Fibroblast of villous mesenchyme (primary cell): ENCODE results near the gene ADRA1B. TPM values are rescaled to one million over a fixed set of nuclear protein-coding genes. Genes with fewer than 3 reads are reported as not detected.

ENCODE experiments used
- DNase-seq: peaks from one replicate; pipeline ENCODE4 v3.0.0-alpha.2; 2010; ENCODE audit warnings: low read depth
- H3K4me3 ChIP-seq: 2 replicates; pipeline ENCODE4 v1.5.1; 2011; ENCODE audit warnings: low read depth, mild to moderate bottlenecking, low read length
- total RNA-seq: library from RNA; depleted of rRNA; stranded (reverse); fragments of >200 nt; gene quantifications from 2 replicates; pipeline ENCODE4 v1.2.3, GENCODE V29; 2012
- TF ChIP-seq, protein P1 (sequence below): IDR thresholded peaks from 2 replicates; pipeline ENCODE4 v1.5.1; 2012; ENCODE audit warnings: low read depth, mild to moderate bottlenecking, low read length; ENCODE audit not compliant: insufficient read depth

The ADRA1B gene
- under 0.01 and 0.43 TPM in 2 replicates for total RNA-seq

DNA sequence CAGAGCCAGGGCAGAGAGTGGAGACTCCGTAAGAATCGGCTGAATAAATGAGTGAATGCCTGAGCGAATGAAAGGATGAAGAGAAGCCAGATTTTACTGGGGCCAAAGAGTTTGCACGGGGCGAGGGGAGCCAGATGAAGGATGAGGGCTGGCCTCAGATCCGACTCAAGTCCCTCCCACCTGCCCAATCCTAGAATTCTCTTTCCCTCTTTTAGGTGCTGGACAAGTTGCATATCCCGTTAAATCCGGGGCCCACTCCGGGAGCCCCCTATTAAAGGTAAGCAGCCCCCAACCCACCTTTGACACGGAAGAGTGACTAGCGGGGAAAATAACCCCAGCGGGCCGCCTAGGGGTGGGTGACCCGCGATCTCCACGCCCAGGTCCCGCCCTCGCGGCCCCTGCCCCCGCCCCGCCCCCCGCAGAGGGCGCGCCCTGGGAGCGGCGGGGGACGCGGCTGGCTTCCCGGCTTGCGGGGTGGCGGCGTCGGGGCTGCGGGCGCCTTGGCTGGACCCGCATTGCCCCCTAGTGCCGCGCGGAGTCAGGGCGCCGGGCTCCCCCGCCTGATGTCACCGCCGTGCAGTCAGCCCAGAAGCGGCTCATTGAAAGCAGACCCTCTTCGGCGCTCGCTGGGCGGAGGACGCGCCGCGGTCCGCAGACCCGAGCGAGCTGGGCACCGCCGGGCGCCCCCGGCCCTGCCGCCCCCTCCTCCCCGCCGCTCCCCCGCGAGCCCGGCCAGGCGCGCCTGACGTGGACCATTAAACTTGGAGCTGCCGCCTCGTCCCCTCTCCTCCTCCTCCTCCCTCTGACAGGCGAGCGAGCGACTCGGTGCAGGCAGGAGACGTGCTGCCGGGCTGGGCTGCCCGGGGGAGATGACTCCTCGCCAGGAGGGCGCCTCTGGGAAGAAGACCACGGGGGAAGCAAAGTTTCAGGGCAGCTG lies at the start of gene ADRA1B:
Gene ADRA1B (plus strand): TSS at position 579 of the 937 bp plus-strand sequence. CDS start 424 bp downstream, outside the sequence.
- TF ChIP-seq, protein P1, sequence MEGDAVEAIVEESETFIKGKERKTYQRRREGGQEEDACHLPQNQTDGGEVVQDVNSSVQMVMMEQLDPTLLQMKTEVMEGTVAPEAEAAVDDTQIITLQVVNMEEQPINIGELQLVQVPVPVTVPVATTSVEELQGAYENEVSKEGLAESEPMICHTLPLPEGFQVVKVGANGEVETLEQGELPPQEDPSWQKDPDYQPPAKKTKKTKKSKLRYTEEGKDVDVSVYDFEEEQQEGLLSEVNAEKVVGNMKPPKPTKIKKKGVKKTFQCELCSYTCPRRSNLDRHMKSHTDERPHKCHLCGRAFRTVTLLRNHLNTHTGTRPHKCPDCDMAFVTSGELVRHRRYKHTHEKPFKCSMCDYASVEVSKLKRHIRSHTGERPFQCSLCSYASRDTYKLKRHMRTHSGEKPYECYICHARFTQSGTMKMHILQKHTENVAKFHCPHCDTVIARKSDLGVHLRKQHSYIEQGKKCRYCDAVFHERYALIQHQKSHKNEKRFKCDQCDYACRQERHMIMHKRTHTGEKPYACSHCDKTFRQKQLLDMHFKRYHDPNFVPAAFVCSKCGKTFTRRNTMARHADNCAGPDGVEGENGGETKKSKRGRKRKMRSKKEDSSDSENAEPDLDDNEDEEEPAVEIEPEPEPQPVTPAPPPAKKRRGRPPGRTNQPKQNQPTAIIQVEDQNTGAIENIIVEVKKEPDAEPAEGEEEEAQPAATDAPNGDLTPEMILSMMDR = peak; percentile 58
- peak within 1 kb of the TSS; percentile 43 for H3K4me3 ChIP-seq
- DNase-seq = peak; percentile 53

DNA sequence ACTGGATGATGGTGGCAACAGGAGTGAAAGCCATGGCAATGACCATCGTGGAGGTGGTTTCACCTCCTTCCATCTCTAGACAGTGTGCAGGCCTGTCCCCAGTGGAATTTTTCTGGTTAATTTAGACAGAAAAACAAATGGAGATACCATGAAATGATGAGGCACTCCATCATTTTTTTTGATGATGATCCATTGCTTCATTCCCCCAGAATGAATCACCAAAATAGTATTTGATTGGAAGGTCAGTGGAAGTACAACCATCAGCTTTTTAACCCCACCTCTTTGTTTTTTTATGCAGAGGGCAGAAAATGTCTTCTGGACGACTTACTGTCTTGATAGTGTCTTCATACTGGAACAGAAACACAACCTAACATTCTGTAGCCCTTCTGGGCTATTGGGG lies 42.6 kb upstream of the ADRA1B start:
- H3K4me3 ChIP-seq = no peak overlapping the region
- TF ChIP-seq, protein P1 = no peak
- no peak for DNase-seq

DNA sequence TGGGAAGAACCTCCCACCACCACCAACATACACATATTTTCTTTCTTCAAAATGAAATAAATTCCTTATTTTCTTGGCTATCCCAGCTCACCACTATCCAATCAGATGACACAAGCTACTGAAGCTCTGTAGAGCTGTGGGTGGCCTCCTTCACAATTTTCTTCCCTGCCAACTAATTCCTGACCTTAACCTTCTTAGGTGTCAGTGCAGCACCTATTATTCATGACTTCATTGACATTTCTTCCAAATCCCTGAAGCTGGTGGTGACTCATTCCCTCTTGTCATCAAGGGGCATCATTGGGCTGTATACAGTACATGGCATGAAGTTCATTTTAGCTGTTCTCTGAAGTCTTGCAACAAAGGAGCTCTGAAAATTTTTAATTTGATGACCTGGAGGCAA lies 42.0 kb upstream of the ADRA1B start:
- DNase-seq = no peak
- TF ChIP-seq, protein P1 = no peak
- H3K4me3 ChIP-seq = no peak overlapping the region

DNA sequence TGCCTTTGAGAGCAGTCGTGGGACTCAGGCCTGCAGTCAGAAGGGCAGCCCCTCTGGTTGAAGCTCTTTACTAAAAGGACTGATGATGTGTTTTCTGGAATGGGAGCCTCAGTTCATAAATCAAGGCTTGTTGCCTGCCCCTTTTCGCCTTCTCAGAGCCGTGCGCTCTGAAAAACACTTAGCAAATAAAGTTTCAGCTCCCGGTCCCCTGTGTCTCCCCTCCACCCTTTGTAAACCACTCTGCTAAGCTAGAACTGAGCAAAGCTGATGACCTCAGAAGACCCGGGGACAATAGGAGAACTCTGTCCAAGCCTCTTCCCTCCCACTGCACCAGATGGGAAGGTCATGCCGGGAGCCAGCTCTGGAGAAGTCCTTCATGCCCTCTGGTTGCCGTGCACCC lies 39.3 kb upstream of the ADRA1B start:
- no peak for DNase-seq
- no peak overlapping the region for H3K4me3 ChIP-seq
- TF ChIP-seq, protein P1 = no peak

DNA sequence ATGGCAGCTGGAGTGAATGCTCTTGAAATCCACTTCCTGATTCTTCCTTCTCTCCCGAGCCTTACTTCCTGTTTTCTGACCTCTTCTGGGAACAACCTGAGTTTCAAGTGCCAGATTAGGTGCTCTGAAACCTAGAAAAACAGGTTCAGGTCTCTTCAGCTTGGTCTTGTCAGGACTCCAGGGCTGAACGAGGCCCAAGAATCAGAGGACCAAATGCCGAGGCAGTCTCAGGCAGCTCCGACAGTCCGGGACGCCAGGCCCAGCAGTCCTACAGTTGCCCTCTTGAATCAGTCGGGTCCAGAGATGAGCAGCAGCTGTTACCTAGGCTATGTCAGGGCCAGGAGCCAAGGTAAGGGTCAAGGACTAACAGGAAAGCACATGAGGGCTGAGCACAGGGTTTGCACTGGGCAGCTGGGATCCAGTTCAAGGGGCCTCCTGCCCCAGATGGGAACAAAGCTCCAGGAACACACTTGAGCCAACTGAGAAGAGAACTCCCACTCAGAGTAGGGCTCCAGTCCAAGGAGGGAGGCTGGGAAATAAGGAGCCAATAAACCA lies 38.3 kb upstream of the ADRA1B start:
- TF ChIP-seq, protein P1 = no peak
- H3K4me3 ChIP-seq = no peak overlapping the region
- no peak for DNase-seq

DNA sequence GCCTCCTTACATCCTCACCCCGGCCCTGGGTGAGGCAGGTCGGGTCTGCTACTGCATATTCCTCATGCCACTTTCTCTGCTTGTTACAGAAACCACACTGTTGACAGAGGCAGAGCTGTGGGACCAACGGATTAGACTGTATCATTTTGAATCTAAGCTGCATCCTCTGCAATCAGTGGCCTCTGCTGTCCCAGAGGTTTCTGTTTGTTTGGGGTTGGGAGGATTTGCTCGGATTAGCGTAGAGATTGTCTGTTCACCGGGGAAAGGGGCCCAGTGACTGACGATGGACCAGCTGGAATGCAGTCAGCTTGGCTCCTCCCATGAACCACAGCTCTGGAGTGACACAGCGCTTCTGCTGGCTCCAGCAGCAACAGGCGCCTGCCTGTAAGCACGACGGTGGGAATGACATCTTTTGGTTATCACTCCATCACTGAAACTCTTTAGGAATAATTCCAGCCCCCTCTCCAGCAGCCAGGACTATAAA lies 37.3 kb upstream of the ADRA1B start:
- no peak overlapping the region for H3K4me3 ChIP-seq
- DNase-seq = peak; percentile 80
- TF ChIP-seq, protein P1 = no peak
